OCI-LY7 (cell line): ENCODE measurements around the gene HS3ST3B1.

Experiments
- EZH2phosphoT487 ChIP-seq: fragments of 200-600 bp; sonication (generic); IDR thresholded peaks from 2 replicates; pipeline ENCODE4 v1.6.1; 2018; ENCODE audit warnings: low read depth, borderline replicate concordance, mild to moderate bottlenecking, mixed run types, antibody characterized with exemption, low read length, moderate library complexity, mixed read lengths
- TF ChIP-seq, protein P1 (sequence below): fragments of 200-600 bp; sonication (generic); conservative IDR thresholded peaks from 2 replicates; pipeline ENCODE4 v1.5.1; 2014; ENCODE audit warnings: mild to moderate bottlenecking, antibody characterized with exemption, low read length, moderate library complexity, mixed read lengths

DNA sequence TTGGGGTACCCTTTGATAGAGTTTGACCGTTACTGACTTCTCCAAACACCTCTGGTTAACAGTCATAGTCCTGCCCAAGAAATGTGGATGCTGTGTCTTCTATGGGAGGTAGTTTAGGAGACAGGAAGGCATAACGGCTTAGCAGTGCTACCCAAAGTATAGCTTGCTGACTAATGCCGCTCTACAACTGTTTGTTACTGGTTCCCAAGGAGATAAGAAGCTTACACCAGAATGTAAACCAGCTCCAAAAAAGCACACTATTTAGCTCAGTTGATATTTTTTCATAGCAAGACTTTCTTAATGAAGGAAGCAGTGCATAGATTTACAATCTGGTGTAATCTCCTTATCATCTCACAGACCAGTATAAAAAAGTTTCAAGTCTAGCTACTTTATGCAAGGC lies 95.7 kb downstream of the HS3ST3B1 start:
- TF ChIP-seq, protein P1, sequence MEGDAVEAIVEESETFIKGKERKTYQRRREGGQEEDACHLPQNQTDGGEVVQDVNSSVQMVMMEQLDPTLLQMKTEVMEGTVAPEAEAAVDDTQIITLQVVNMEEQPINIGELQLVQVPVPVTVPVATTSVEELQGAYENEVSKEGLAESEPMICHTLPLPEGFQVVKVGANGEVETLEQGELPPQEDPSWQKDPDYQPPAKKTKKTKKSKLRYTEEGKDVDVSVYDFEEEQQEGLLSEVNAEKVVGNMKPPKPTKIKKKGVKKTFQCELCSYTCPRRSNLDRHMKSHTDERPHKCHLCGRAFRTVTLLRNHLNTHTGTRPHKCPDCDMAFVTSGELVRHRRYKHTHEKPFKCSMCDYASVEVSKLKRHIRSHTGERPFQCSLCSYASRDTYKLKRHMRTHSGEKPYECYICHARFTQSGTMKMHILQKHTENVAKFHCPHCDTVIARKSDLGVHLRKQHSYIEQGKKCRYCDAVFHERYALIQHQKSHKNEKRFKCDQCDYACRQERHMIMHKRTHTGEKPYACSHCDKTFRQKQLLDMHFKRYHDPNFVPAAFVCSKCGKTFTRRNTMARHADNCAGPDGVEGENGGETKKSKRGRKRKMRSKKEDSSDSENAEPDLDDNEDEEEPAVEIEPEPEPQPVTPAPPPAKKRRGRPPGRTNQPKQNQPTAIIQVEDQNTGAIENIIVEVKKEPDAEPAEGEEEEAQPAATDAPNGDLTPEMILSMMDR = no peak
- TF ChIP-seq EZH2phosphoT487 = no peak
